Pancreas (tissue), 10 donors: ENCODE results near the gene ILKAP. TPM values are rescaled to one million over a fixed set of nuclear protein-coding genes. Genes with fewer than 3 reads are reported as not detected.

Experiments
- ATAC-seq, 4 donors: fragments of 200-7000 bp; cut with Tn5 transposase; one replicate each; pipeline versions ENCODE4 v1.8.0 to v1.9.1; 2020; ENCODE audit warnings: mild to moderate bottlenecking in 4 of 4, moderate library complexity in 4 of 4
- DNase-seq, 6 donors: peaks; one replicate each; pipeline ENCODE4 v3.0.0-alpha.2; 2020
- FAIRE-seq: peaks from 2 replicates; lab custom pipeline; 2012; peaks lifted over from hg19 to GRCh38; lab: Jason Lieb, UNC
- H3K27ac ChIP-seq, 4 donors: fragments of 200-600 bp; sonication (generic); 1 replicate in 3 of 4; 2 replicates in 1 of 4; pipeline versions ENCODE4 v1.5.0 to v1.8.0; 2020
- H3K27me3 ChIP-seq, 4 donors: fragments of 200-600 bp; one replicate each; pipeline ENCODE4 v1.8.0; 2021
- H3K36me3 ChIP-seq, 3 donors: fragments of 200-600 bp; sonication (generic) in 1 of 3; one replicate each; pipeline versions ENCODE4 v1.5.0 to v1.8.0; 2020 to 2021
- H3K4me1 ChIP-seq, 3 donors: fragments of 200-600 bp; one replicate each; pipeline ENCODE4 v1.8.0; 2021
- H3K4me3 ChIP-seq, 4 donors: fragments of 200-600 bp; sonication (generic) in 2 of 4; one replicate each; pipeline versions ENCODE4 v1.5.0 to v1.8.0; 2020 to 2021
- H3K9me3 ChIP-seq, 4 donors: fragments of 200-600 bp; one replicate each; pipeline ENCODE4 v1.8.0; 2021
- CTCF ChIP-seq, 4 donors: fragments of 200-600 bp; sonication (generic) in 3 of 4; IDR thresholded peaks; one replicate each; pipeline versions ENCODE4 v1.5.0 to v1.8.0; 2021; ENCODE audit warnings: antibody characterized with exemption in 4 of 4
- WGBS, 2 donors: extraction: QIAGEN DNeasy Blood & Tissue Kit; methylation state at CpG; one replicate each; pipeline ENCODE4 v1.1.7; 2013; 5-methylcytosine and 5-hydroxymethylcytosine counted together
- intact Hi-C, 3 donors: fragments of 100-400 bp; cut with DNase I; formaldehyde crosslinking; loops; one replicate each; pipeline versions ENCODE4 v1.11.1 to v1.14.2; 2022
- polyA plus RNA-seq, 2 donors: library from polyadenylated mRNA; stranded (reverse); fragments of 200-250 nt; gene quantifications; one replicate each; pipeline ENCODE4 v1.2.3, GENCODE V29; 2013
- total RNA-seq, 6 donors: library from RNA; stranded (reverse); fragmentation: NEBNext Ultra II Directional in 4 of 6; extraction: Animal tissue kit (Norgen Biotek cat#: 25700) in 4 of 6; gene quantifications; one replicate each; pipeline versions ENCODE4 v1.2.1 to v1.2.4, GENCODE V29; 2021 to 2023
- donor health status: healthy with polysubstance abuse.
- donor health status: DM: no; HTN: no; CAD: no; lungs with moderate emphysema.
- donor health status: DM: no; HTN: no; CAD: no.
- donor health status: control.
- donor health status: control.
- donor health status: Bipolar disorder and iron deficiency.
- donor health status: DM: yes; HTN: yes; CAD: no.
- donor health status: DM: no; HTN: no; CAD: no.
- donor health status: DM: no; HTN: no; CAD: no.
- donor health status: DM: yes; HTN: yes; CAD: no.

Gene ILKAP
- total and polyA plus RNA-seq, 8 donors: 14.0 to 91.6 (median 21.5) TPM

GRCh38 chr2:238183821-238184220 lies 19.7 kb downstream of the ILKAP start:
- Histone ChIP-seq H3K36me3 (peaks cover 8 to 92% (median 52%) of the 10 kb centered on the region in 3 donors), H3K4me3 (no peak overlapping the region), H3K4me1 (no peaks in the 10 kb centered on the region), H3K9me3 (no peaks in the 10 kb centered on the region), H3K27me3 (no peaks in the 10 kb centered on the region), H3K27ac (no peak overlapping the region)
- ATAC-seq (no peak), FAIRE-seq (no peak), DNase-seq (no peak)
- no peak for TF ChIP-seq CTCF (IDR thresholded peaks at IDR 0.05)
- WGBS, 2 donors: 89 to 95% methylated on average over 4 of the region's 4 CpGs
- intact Hi-C loops: no loop called here

DNA sequence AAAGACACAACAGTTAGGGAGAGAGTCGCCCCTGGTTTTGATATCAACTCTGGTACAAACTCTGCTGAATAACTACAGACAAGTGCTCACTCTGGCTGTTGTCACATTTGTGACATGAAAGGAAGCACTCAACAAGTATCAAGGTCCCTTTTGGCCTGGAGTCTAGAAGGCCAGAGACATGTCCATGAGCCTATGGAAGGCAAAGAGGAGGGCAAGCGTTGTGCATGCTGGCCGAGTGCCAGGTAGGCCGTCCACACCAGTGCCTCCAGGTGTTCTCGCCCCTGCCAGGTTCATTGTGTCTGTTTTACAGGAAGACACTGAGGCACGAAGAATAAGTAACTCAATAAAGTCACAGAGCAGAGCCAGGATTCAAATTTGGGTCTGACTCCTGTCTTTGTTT lies 21.1 kb downstream of the ILKAP start:
- ATAC-seq (no peak), DNase-seq (no peak), FAIRE-seq (no peak)
- H3K9me3 ChIP-seq: no peaks in the 10 kb centered on the region
- H3K4me1 ChIP-seq: no peaks in the 10 kb centered on the region
- intact Hi-C loops: no loop called here
- H3K36me3 ChIP-seq: peaks cover 8 to 92% (median 49%) of the 10 kb centered on the region in 3 donors
- no peak overlapping the region for H3K27ac ChIP-seq
- H3K27me3 ChIP-seq: no peaks in the 10 kb centered on the region
- WGBS, 2 donors: 71 to 74% methylated on average over 6 of the region's 6 CpGs
- no peak overlapping the region for H3K4me3 ChIP-seq
- no peak for TF ChIP-seq CTCF (IDR thresholded peaks at IDR 0.05)

DNA sequence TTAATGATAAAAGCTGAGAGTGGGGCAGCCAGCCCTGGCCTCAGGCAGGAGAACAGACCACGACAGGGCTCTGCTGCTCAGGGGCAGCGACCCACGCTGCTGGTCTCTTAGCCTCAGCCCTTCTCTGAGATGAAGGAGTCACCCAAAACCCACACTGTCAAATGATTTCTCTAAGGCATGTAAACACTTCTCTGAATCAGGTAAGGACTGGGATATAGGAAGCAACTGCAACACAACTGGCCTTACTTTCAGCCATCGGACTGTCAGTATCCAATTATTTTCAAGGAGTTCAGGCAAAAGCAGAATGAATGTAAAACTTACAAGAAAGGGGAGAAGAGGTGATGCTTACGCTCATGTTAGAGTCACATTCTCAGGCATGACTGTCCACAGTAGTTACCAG lies 22.9 kb downstream of the ILKAP start:
- no peaks in the 10 kb centered on the region for H3K9me3 ChIP-seq
- no peak overlapping the region for H3K27ac ChIP-seq
- H3K4me3 ChIP-seq: no peak overlapping the region
- FAIRE-seq (no peak), ATAC-seq (no peak), DNase-seq (no peak)
- no peaks in the 10 kb centered on the region for H3K27me3 ChIP-seq
- intact Hi-C loops: no loop called here
- H3K36me3 ChIP-seq: peaks cover 8 to 75% (median 41%) of the 10 kb centered on the region in 3 donors
- WGBS, 2 donors: 95 to 98% methylated on average over 5 of the region's 5 CpGs
- H3K4me1 ChIP-seq: no peaks in the 10 kb centered on the region
- TF ChIP-seq CTCF (IDR thresholded peaks at IDR 0.05): no peak

DNA sequence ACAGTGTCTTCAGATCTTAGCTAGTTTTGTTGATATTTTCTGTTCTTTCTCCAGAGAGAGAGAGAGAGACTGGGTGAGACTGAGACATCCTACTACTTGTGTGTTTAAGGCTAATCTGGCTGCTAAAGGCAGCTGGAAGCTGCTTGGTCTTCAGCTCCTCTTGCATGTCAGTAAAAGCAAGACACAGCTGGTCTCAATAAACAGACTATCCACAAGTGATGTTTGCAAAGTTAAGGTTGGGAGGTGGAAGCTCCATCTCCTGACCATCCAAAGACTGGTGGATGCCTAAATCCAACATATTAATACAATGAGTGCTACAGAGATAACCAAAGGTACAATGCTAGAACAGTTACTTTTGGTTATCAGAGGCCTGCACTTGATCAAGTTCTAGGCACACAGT lies 26.9 kb downstream of the ILKAP start:
- H3K36me3 ChIP-seq: peaks cover 8 to 71% (median 10%) of the 10 kb centered on the region in 3 donors
- no peaks in the 10 kb centered on the region for H3K9me3 ChIP-seq
- no peaks in the 10 kb centered on the region for H3K4me1 ChIP-seq
- DNase-seq (no peak), FAIRE-seq (no peak), ATAC-seq (no peak)
- no peak overlapping the region for H3K4me3 ChIP-seq
- no peak overlapping the region for H3K27ac ChIP-seq
- intact Hi-C loops: no loop called here
- no peak for TF ChIP-seq CTCF (IDR thresholded peaks at IDR 0.05)
- no peaks in the 10 kb centered on the region for H3K27me3 ChIP-seq

DNA sequence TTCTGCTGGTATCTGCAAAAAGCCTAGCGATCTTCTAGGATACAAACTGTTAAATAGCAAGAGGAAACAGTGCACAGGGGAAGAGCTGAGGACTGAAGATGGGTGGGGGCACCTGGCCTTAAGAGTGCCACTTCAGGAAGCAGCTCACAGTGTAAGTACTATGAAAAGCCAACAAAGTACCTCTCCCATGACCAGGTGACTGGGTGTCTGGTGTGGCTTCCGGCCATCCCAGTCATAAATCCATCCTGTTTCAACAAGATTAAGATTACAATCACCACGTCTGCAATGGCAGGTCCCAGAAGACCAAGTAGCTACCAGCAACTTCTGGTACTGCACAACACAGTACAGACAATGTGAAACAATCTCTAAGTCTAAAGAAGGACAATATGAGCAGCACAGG lies 28.8 kb downstream of the ILKAP start:
- no peaks in the 10 kb centered on the region for H3K27me3 ChIP-seq
- no peak overlapping the region for H3K27ac ChIP-seq
- intact Hi-C loops: no loop called here
- WGBS, 2 donors: 78 to 90% methylated on average over 3 of the region's 3 CpGs
- peaks cover 0 to 6% (median 0%) of the 10 kb centered on the region in 3 donors for H3K4me1 ChIP-seq
- H3K4me3 ChIP-seq: no peak overlapping the region
- H3K36me3 ChIP-seq: peaks cover 7 to 54% (median 10%) of the 10 kb centered on the region in 3 donors
- ATAC-seq (no peak), FAIRE-seq (no peak), DNase-seq (no peak)
- TF ChIP-seq CTCF (IDR thresholded peaks at IDR 0.05): no peak
- no peaks in the 10 kb centered on the region for H3K9me3 ChIP-seq
